A673 (cell line): ENCODE data around the gene SLC25A20. TPM values are rescaled to one million over a fixed set of nuclear protein-coding genes. Genes with fewer than 3 reads are reported as not detected.

Experiments used
- Bru-seq: library from RNA; stranded (reverse); fragments of 400-500 nt; gene quantifications from one replicate; lab custom pipeline; 2021; lab: Mats Ljungman, UMichigan
- BruChase-seq, 2 experiments: library from RNA; stranded (reverse); fragments of 400-500 nt; gene quantifications; one replicate each; lab custom pipeline; 2021; lab: Mats Ljungman, UMichigan
- BruUV-seq: library from RNA; stranded (reverse); fragments of 400-500 nt; replicated peaks from 2 replicates; lab custom pipeline; 2021; lab: Mats Ljungman, UMichigan
- CTCF ChIA-PET: fragments of 300-600 bp; sonication (Branson Sonifier 250); formaldehyde crosslinking; loops from one replicate; lab custom pipeline; 2022; ENCODE audit warnings: antibody characterized with exemption; lab: Charles Lee
- POLR2A ChIA-PET: fragments of 300-600 bp; sonication (Branson Sonifier 250); formaldehyde crosslinking; loops from one replicate; lab custom pipeline; 2022; ENCODE audit warnings: antibody characterized with exemption; ENCODE audit not compliant: low non-redundant PET; lab: Charles Lee
- DNase-seq: peaks from one replicate; pipeline ENCODE4 v3.0.0-alpha.2; 2015; ENCODE audit warnings: low spot score
- H3K27ac ChIP-seq: fragments of 200-600 bp; sonication (generic); 2 replicates; pipeline ENCODE4 v1.5.1; 2016; ENCODE audit warnings: mixed run types, low read depth, mild to moderate bottlenecking, mixed read lengths, antibody characterized with exemption, low read length; ENCODE audit not compliant: poor library complexity, severe bottlenecking
- H3K27me3 ChIP-seq: fragments of 200-600 bp; sonication (generic); replicated peaks from 2 replicates; pipeline ENCODE4 v1.6.1; 2017; ENCODE audit warnings: mixed run types, low read depth, mild to moderate bottlenecking, mixed read lengths, antibody characterized with exemption, low read length; ENCODE audit not compliant: insufficient read depth, poor library complexity
- H3K36me3 ChIP-seq: fragments of 200-600 bp; sonication (generic); 2 replicates; pipeline ENCODE4 v1.6.1; 2016; ENCODE audit warnings: mixed run types, mild to moderate bottlenecking, mixed read lengths, antibody characterized with exemption, low read length; ENCODE audit not compliant: insufficient read depth, poor library complexity, severe bottlenecking
- H3K4me1 ChIP-seq: fragments of 200-600 bp; sonication (generic); 2 replicates; pipeline ENCODE4 v1.6.1; 2017; ENCODE audit warnings: mixed run types, mild to moderate bottlenecking, mixed read lengths, antibody characterized with exemption, low read length; ENCODE audit not compliant: insufficient read depth, poor library complexity, severe bottlenecking
- H3K4me3 ChIP-seq: fragments of 200-600 bp; sonication (generic); 2 replicates; pipeline ENCODE4 v1.5.1; 2016; ENCODE audit warnings: low read depth, mixed run types, mild to moderate bottlenecking, mixed read lengths, low read length; ENCODE audit not compliant: poor library complexity, severe bottlenecking
- H3K9me3 ChIP-seq: fragments of 200-600 bp; sonication (generic); 2 replicates; pipeline ENCODE4 v1.6.1; 2016; ENCODE audit warnings: mixed run types, low read depth, mild to moderate bottlenecking, mixed read lengths, antibody characterized with exemption, low read length; ENCODE audit not compliant: poor library complexity, severe bottlenecking
- CTCF ChIP-seq: fragments of 300-800, 200-600 bp; sonication (generic); conservative IDR thresholded peaks from 2 replicates; pipeline ENCODE4 v1.5.1; 2017; ENCODE audit warnings: low read depth, mild to moderate bottlenecking, antibody characterized with exemption, low read length, moderate library complexity, mixed read lengths
- EZH2 ChIP-seq: fragments of 200-600 bp; sonication (generic); IDR thresholded peaks from 2 replicates; pipeline ENCODE4 v1.6.1; 2017; ENCODE audit warnings: borderline replicate concordance, low read depth, mild to moderate bottlenecking, mixed read lengths, antibody characterized with exemption, low read length; ENCODE audit not compliant: poor library complexity, severe bottlenecking
- intact Hi-C: fragments of 100-400 bp; cut with micrococcal nuclease; formaldehyde crosslinking; loops from one replicate; pipeline ENCODE4 v1.10.0; 2022; ENCODE audit not compliant: unreplicated experiment
- long read RNA-seq: library from polyadenylated mRNA; stranded (forward); transcript quantifications from one replicate; pipeline ENCODE4 v2.0.0, GENCODE V29; 2022
- total RNA-seq: library from RNA; stranded (reverse); gene quantifications from 2 replicates; pipeline ENCODE4 v1.2.3, GENCODE V29; 2021

The SLC25A20 gene
- 4.1 and 4.9 TPM in 2 replicates for total RNA-seq
- Bru-seq, nascent RNA = percentile 29 among the genes with signal in this experiment
- percentile 29 among the genes with signal in this experiment for BruChase-seq, experiment 1, labeled RNA remaining after a 2-hour chase
- percentile 37 among the genes with signal in this experiment for BruChase-seq, experiment 2, labeled RNA remaining after a 6-hour chase
- long read RNA-seq, transcript SLC25A20-201 (9 exons, 1,879 nt) = major isoform, 15 of 16 reads
- long read RNA-seq, partial matches to known transcripts = 0 of 16 reads
- long read RNA-seq, other reads (novel, unspliced or antisense) = 1 of 16 reads

- TF ChIP-seq CTCF (no peak), EZH2 (no peak)
- intact Hi-C loops = no loop called here
- H3K27me3 ChIP-seq = no peaks in the 10 kb centered on the region
- DNase-seq = peak; percentile 80
- no peaks in the 10 kb centered on the region for H3K9me3 ChIP-seq
- H3K4me1 ChIP-seq = no peaks in the 10 kb centered on the region
- no peaks in the 10 kb centered on the region for H3K36me3 ChIP-seq
- H3K27ac ChIP-seq = no peak within 1 kb of the TSS
- peak within 1 kb of the TSS; percentile 51 for H3K4me3 ChIP-seq
- ChIA-PET CTCF (no interaction called here), POLR2A (no interaction called here)
- BruUV-seq = no TSS peak
These were observed at the start of gene SLC25A20 for GRCh38 chr3:48898383-48899234. SLC25A20 (minus strand) TSS chr3:48898882; CDS start chr3:48898794, 88 bp downstream.

- no TSS peak for BruUV-seq
- TF ChIP-seq EZH2 (no peak), CTCF (no peak)
- Histone ChIP-seq H3K9me3 (no peaks in the 10 kb centered on the region), H3K27ac (no peak overlapping the region), H3K4me1 (no peaks in the 10 kb centered on the region), H3K27me3 (no peaks in the 10 kb centered on the region), H3K36me3 (no peaks in the 10 kb centered on the region), H3K4me3 (no peak overlapping the region)
- ChIA-PET CTCF (no interaction called here), POLR2A (no interaction called here)
- DNase-seq = no peak
- intact Hi-C loops = no loop called here
These were observed 47.3 kb upstream of the SLC25A20 start for GRCh38 chr3:48945891-48946549.

GRCh38 chr3:48945432-48945831 is 46.8 kb upstream of the SLC25A20 start:
- CTCF ChIA-PET = no interaction called here
- no peaks in the 10 kb centered on the region for H3K27me3 ChIP-seq
- H3K9me3 ChIP-seq = no peaks in the 10 kb centered on the region
- no TSS peak for BruUV-seq
- TF ChIP-seq CTCF = no peak
- no peak for TF ChIP-seq EZH2
- no peak overlapping the region for H3K4me3 ChIP-seq
- POLR2A ChIA-PET = no interaction called here
- H3K27ac ChIP-seq = no peak overlapping the region
- H3K36me3 ChIP-seq = no peaks in the 10 kb centered on the region
- no peaks in the 10 kb centered on the region for H3K4me1 ChIP-seq
- no peak for DNase-seq
- intact Hi-C loops = no loop called here
